ENCODE data around the gene MRPL39. TPM values are rescaled to one million over a fixed set of nuclear protein-coding genes. Genes with fewer than 3 reads are reported as not detected.

MRPL39 gene
- total and polyA plus RNA-seq, 9 of the 15 experiments (the other 6 are each of a cell fraction or from before 2014, with no cell fraction given): 65.4 to 247 (median 105) TPM

DNA sequence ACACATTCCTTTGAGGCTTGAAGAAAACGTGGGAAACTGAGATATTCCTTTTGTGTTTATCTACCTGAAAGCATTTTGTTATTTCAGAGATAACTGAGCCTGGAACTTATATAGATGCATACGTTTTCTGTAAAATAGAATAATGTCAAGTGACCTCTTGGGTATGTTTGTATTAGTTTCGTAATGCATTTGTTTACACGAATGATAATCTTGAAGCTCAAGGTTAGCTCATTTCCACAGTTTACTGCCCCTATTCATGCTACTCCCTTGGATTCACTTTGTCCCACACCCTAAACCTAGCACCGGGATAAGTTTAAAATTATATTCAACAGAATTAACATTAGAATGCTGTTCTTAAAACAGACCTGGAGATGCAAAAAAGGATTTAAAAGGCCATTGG lies 54.4 kb downstream of the MRPL39 start:
- Histone ChIP-seq H3K4me3 (no peak overlapping the region), H3K4me1 (replicated peaks in 1 of 2; ENCODE audit: control insufficient read depth in 2 of 2, insufficient read depth in 2 of 2, low read length in 2 of 2) (no peaks in the 10 kb centered on the region), H3K4me2 (ENCODE audit: insufficient read depth, low read length) (no peak overlapping the region), H4K20me1 (replicated peaks; ENCODE audit: control insufficient read depth, insufficient read depth, low read length) (no peaks in the 10 kb centered on the region), H3K36me3 (ENCODE audit: control insufficient read depth, insufficient read depth, low read length) (no peaks in the 10 kb centered on the region), H3K9me1 (ENCODE audit: control insufficient read depth, insufficient read depth, low read length) (no peaks in the 10 kb centered on the region), H2AFZ (ENCODE audit: low read depth, low read length) (no peak overlapping the region), H3K79me2 (ENCODE audit: control insufficient read depth, insufficient read depth, low read length) (no peaks in the 10 kb centered on the region), H3K27me3 (ENCODE audit: control insufficient read depth in 2 of 2, insufficient read depth in 2 of 2, low read length in 2 of 2) (no peaks in the 10 kb centered on the region), H3K9me3 (replicated peaks; ENCODE audit: control insufficient read depth, insufficient read depth, low read depth, low read length) (no peaks in the 10 kb centered on the region), H3K27ac (ENCODE audit: extremely low read depth, low read depth, low read length) (no peak overlapping the region), H3K9ac (ENCODE audit: insufficient read depth in 1 of 2, low read depth in 2 of 2, low read length in 2 of 2) (no peak overlapping the region)
- in situ Hi-C loops (cut with MboI) (no loop called here), intact Hi-C loops (cut with micrococcal nuclease) (no loop called here)
- TF ChIP-seq PTBP1 (IDR thresholded peaks at IDR 0.05; ENCODE audit: low read depth, low read length) (no peak), PRPF4 (IDR thresholded peaks at IDR 0.05; ENCODE audit: insufficient read depth, low read depth, low read length, poor library complexity, severe bottlenecking) (no peak), EGR1 (conservative IDR thresholded peaks at IDR 0.05) (no peak), SP1 (CRISPR knock-in tag; IDR thresholded peaks at IDR 0.05) (no peak), ZNF217 (CRISPR knock-in tag; IDR thresholded peaks at IDR 0.05) (no peak)
- TF ChIP-seq, protein P1, sequence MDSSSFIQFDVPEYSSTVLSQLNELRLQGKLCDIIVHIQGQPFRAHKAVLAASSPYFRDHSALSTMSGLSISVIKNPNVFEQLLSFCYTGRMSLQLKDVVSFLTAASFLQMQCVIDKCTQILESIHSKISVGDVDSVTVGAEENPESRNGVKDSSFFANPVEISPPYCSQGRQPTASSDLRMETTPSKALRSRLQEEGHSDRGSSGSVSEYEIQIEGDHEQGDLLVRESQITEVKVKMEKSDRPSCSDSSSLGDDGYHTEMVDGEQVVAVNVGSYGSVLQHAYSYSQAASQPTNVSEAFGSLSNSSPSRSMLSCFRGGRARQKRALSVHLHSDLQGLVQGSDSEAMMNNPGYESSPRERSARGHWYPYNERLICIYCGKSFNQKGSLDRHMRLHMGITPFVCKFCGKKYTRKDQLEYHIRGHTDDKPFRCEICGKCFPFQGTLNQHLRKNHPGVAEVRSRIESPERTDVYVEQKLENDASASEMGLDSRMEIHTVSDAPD (CRISPR knock-in tag; IDR thresholded peaks at IDR 0.05): no peak
- 0% methylated on average over 5 of the region's 5 CpGs for WGBS (ENCODE audit: insufficient coverage, low coverage, missing lambda C conversion rate)
- ATAC-seq (no peak), FAIRE-seq (no peak), DNase-seq (ENCODE audit: extremely low read depth in 1 of 4, low spot score in 3 of 4) (no peak)
- no TSS peak for BruUV-seq (replicated peaks)
- ChIA-PET POLR2A (no interaction called here), CTCF (ENCODE audit: low intra/inter-chr PET ratio) (no interaction called here)
